Fibroblast of villous mesenchyme (primary cell): ENCODE data around the gene CABP5. TPM values are rescaled to one million over a fixed set of nuclear protein-coding genes. Genes with fewer than 3 reads are reported as not detected.

Experiments
- DNase-seq: peaks from one replicate; pipeline ENCODE4 v3.0.0-alpha.2; 2010; ENCODE audit warnings: low read depth
- H3K4me3 ChIP-seq: 2 replicates; pipeline ENCODE4 v1.5.1; 2011; ENCODE audit warnings: low read depth, mild to moderate bottlenecking, low read length
- CTCF ChIP-seq: IDR thresholded peaks from 2 replicates; pipeline ENCODE4 v1.5.1; 2012; ENCODE audit warnings: low read depth, mild to moderate bottlenecking, low read length; ENCODE audit not compliant: insufficient read depth
- total RNA-seq: library from RNA; depleted of rRNA; stranded (reverse); fragments of >200 nt; gene quantifications from 2 replicates; pipeline ENCODE4 v1.2.3, GENCODE V29; 2012

The CABP5 gene
- total RNA-seq, 1 donor, result not detected

GRCh38 chr19:48069435-48069834 is 25.6 kb upstream of the CABP5 start:
- H3K4me3 ChIP-seq, result no peak overlapping the region
- TF ChIP-seq CTCF, result no peak
- DNase-seq, result no peak

- no peak for TF ChIP-seq CTCF
- DNase-seq, result peak; percentile 25
- no peak overlapping the region for H3K4me3 ChIP-seq
These were observed 20.6 kb upstream of the CABP5 start for GRCh38 chr19:48064509-48064908.

GRCh38 chr19:48061401-48062344 is 17.8 kb upstream of the CABP5 start:
- H3K4me3 ChIP-seq, result no peak overlapping the region
- DNase-seq, result no peak
- TF ChIP-seq CTCF, result no peak

- TF ChIP-seq CTCF, result no peak
- DNase-seq, result no peak
- H3K4me3 ChIP-seq, result no peak overlapping the region
These were observed 16.5 kb upstream of the CABP5 start for GRCh38 chr19:48060381-48060780.

GRCh38 chr19:48059331-48059730 is 15.5 kb upstream of the CABP5 start:
- H3K4me3 ChIP-seq, result no peak overlapping the region
- no peak for TF ChIP-seq CTCF
- DNase-seq, result no peak

- H3K4me3 ChIP-seq, result no peak overlapping the region
- TF ChIP-seq CTCF, result no peak
- no peak for DNase-seq
These were observed 10.0 kb upstream of the CABP5 start for GRCh38 chr19:48053856-48054255.
